Stimulated activated CD8-positive, alpha-beta memory T cell treated with anti-CD3 and anti-CD28 coated beads, Interleukin-15, amount 100 ng/mL, for 4 hours (primary cell): Measurements from ENCODE around the gene RS1.
A peak's percentile ranks its signal among the peaks of the same experiment; 100 is the strongest.

Experiments used
- DNase-seq, 2 donors: peaks; one replicate each; pipeline ENCODE4 v3.0.0-alpha.2; 2020; ENCODE audit warnings: low read depth in 2 of 2

RS1 gene

DNA sequence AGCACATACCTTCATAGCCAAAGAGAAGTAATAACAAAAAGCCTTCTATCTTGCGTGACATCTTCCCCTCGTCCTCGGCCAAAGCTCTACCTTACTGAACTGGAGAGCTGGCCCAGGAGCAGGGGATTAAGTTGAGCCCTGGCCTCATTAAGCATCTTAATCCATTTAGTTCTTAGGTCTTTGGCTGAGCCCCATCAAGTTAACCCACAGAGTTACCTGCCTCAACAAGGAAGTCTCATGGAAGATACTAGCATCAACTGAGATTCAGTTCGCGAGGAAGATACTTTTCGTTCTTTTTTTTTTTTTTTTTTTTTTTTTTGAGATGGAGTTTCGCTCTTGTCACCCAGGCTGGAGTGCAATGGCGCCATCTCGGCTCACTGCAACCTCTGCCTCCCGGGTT lies at the start of gene RS1:
Gene RS1, minus strand, starts transcription at position 101 of the 400 bp plus-strand sequence. Its CDS starts 40 bp downstream, at position 61.
- no peak for DNase-seq

DNA sequence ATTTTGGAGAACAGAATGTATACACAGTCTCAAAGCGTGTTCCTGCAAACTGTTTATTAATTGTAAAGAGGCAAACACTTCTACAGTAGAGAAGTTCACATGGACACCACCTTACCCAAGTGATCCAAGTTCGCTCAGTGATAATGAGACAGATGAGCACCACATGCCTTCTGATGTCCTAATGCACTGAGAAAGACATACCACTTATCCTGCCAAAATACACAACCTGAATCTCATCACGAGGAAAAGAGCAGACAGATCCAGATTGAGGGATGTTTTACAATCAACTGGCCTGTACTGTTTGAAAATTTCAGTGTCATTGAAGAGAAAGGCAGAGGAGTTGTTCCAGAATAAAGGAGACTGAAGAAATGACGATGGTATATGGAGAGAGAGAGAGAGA lies 47.9 kb upstream of the RS1 start:
- DNase-seq: no peak

DNA sequence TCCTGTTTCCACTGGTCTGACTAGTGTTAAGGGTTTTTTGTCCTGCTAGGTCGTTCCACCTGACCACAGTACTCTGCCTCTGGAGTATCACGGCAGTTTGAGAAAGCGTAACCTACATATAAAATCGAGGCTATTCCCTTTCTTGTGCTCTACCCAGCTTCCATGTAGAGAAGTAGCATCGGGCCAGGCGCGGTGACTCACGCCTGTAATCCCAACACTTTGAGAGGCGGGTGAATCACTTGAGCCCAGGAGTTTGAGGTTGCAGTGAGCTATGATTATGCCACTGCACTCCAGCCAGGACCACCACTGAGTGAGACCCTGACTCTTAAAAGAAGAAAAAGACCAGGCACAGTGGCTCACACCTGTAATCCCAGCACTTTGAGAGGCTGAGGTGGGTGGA lies 43.0 kb upstream of the RS1 start:
- no peak for DNase-seq

DNA sequence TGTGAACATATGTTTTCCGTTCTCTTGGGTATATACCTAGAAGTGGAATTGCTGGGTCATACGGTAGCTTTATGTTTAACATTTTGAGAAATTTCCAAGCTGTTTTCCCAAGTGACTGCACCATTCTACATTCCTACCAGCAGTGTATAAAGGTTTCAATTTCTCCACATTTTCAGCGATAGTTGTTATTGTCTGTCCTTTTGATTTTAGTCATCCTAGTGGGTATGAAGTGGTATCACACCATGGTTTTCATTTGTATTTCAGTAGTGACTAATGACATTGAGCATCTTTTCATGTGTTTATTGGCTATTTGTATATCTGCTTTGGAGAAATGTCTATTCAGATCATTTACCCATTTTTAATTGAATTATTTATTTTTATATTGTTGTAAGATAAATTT lies 37.9 kb upstream of the RS1 start:
- DNase-seq: no peak

DNA sequence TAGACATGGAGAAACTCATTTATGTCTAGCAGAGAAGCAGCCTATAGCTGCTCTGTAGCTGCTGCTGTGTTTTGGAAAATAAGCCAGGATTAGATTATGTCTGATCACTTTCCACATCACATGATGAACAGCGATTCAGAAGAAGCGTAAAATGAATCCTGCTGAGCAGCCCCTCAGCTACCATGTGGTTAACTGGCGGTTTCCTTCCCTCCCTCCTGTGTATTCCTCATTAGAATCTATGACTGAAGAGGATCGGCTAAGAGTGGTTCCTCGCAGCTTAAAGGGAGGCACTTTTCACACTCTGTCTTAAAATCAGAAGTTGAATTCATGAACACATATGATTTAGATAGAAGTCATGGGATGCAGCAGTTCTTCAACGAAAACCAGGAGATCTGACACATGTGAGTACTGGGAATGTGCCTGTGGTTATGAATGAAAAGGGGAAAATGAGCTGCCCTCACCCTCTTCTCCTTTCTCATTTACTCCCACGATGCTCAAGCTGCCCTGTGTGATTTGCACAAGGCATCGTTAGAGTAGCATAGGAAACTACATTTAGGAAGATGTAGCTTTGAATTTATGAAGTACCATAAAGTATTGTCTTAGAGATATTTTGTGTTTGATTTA lies 35.6 kb upstream of the RS1 start, which contains the start of gene PPEF1:
Gene PPEF1, plus strand, starts transcription at position 220 of the 624 bp plus-strand sequence. Its CDS starts 136 bp downstream, at position 356.
- DNase-seq: no peak

DNA sequence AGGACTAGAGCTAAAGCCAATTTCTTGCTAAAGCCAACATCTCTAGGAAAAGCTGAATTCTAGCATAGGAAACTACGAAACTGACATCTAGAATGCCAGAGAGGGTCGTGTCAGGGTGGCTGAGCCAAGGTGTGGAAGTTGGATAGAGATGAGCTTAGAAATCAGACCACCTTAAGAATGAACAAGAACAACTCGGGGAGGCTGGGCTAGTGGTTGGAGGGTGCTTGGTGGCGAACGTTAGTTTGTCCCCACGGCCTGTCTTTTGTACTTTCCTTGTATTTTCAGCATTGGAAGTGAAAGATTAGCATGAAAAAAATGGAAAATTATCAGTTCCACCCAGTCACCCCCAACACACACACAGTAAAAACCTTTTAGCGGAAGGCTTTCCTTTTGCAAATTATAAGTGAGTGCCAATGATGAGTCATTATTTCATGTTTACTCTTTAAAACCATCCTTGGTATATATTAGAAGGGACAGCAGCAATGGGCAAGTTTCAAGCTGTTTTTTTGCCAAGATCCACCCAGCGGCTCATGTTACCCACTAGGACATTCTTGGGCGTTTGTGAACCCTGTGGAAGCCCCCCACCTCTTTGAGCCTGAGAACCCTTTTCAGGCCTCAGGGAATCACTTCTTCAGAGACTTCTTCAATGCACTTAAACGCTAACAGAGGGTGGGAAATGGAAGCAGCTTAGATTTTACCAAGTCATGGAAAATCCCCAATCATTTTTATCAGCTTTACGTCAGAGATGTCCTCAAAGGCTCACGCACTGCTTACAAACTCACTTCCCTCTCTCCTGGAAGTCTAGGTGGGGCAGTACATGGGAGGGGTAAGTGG lies 30.7 kb upstream of the RS1 start:
- no peak for DNase-seq

DNA sequence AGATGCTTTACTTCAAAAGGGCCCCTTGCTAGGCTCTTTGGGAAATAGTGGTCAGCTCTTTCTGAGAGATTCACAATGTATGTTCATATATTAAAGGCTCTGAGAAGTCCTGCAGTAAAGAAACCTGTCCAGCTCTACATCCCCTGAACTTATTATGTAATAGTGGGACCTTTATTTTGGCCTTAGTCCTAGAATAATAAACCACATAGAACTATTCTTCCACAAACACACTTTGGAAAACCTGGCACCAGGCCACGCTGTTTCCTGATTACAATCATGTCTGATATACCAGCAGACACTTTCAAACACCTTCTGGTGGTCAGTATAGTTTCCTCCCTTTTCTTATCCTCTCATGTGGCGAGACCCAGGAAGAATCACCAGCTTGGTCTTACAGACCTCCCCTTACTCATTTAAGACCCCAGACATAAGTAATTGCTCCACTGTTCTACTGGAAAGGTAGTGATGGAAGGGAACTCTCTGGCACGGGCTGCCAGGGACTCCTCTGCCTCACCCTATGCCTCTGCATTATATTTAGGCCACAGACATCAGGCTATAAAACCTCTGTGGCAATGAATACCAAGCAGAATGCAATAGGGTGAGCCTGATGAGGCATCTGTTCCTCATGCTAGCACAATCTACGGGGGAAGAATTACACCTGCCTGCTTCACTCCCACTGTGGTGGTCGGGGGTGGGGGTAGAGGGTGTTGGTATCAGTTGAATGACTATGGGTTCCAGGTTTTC lies 29.9 kb upstream of the RS1 start:
- no peak for DNase-seq

DNA sequence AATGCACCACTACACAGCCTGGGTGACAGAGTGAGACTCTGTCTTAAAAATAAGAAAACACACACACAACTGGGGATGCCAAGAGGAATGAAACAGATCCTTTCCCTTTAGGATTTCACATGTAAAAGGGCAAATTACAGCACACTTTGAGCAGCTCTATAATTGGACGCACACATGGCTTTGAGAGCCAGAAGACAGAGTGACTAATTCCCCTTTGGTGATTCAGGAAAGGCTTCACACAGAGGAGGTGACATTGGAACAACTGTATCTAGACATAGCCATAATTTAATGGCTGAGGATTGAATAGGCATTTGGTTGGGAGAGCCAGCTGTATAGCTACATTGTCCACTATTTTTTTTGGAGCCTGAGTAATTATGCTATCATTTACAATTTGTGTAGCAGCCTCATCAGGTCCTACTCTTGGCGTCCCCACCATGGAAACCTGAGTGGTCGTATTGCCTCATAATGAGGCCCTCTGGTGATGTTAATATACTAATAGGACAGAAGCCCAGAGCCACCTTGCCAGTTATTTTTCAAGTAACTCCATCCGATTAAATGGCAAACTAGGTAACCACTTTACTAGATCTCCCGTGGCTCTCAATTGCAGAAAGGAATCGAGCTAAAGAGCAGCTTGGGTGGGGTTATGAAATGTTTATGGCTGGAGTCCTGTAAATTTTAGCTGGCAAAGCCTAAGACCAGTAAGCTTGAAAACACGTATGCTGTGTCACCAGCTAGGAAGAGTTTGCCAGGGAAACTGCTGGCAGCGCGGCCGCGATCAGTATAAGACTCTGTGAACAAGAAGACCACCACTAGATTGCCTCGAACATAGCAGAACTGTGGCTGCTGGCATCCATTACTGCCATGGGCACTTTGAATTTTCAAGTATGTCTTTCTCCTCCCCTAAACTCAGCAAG lies 27.1 kb upstream of the RS1 start:
- no peak for DNase-seq

DNA sequence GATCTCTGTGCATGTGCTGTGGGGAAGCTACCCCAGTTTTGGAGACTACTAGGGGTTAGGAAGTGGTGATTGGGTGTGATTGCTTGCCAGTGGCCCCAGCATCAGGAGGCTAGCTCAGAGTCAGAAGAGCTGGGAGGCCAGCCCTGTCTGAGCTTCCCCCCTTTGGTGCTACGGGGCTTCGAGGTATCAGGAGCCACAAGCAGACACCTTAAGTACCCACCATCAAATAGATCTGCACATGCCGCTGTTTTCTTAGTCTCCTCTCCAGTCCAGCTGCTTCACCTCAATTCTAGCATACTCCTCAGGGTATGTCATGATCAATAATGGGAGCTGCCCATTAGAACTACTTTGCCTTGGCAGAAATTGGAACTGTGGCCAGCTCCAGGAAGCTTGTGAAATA lies 24.7 kb upstream of the RS1 start:
- DNase-seq: no peak

DNA sequence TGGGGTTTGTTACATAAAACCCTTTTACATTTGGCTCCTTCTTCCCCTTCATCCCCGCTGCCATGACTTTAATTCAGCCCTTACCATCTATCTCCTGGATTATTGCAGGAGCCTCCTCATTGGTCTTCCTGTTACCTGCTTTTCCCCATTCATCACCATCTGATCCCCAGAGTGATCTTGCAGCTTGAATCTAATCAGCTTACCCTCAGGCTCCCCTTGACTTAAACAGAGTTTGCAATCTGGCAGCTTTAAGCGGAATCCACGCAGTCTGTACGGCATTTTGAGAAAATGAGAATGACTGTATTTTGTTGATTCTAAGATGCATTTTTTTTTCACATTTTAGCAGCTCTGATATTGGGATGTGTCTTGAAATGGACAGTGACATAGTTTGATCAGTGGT lies 20.6 kb upstream of the RS1 start:
- DNase-seq: no peak

DNA sequence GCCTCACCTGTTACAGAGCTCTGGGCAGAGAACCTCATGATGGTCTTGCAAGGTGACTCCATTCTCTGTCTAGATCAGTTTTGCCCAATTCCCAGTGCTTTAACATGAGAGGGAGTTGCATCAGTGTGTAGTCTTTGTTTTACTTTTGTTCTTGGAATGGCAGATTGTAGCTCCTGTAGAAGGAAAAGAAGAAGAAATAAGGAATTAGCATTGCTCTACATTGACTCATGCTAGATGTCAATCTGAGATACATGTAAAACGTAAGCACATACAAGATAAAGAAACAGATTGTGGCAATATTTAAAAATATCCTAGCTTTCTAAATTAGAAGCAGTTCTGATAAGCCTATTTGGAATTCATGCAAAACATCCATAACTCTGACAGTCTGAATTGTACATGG lies 19.5 kb upstream of the RS1 start:
- no peak for DNase-seq

DNA sequence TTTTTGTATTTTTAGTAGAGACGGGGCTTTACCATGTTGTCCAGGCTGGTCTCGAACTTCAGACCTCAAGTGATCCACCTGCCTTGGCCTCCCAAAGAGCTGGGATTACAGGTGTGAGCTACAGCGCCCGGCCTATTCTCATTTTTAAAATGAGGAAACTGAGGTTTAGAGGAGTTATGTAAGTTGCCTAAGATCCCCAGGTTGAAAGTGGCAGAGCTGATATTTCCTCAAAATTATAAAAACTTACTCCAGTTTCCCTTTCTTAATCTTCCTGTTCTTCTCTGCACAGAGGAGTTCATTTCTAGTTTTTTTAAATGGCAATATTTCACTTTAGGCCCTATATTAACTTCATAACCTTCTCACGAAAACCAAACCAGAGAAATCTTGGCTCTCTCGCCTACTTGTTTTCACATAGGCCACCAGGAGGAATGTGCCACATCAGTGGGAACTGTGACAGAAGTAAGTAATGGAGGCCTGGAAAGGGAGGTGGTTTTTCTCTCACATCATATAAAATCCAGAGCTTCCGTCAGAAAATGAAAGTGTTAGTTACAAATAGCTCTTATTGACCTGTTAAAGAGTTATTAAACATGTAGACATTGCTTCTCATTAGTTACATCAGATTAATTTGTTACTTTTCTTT lies 16.1 kb upstream of the RS1 start:
- DNase-seq: no peak

DNA sequence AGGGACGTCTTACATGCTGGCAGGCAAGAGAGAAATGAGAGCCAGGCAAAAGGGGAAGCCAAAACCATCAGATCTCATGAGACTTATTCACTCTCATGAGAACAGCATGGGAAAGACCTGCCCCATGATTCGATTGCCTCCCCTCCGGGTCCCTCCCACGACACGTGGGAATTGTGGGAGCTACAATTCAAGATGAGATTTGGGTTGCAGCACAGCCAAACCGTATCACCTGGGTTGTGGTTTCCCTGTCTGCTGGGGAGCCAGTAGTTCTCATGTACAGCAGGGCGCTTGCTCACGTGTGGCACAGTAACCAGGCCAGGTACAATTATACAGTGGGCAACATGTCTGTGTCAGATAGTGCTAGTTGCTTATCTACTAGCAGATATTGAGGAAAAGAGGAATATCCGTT lies 11.1 kb upstream of the RS1 start:
- DNase-seq: no peak

DNA sequence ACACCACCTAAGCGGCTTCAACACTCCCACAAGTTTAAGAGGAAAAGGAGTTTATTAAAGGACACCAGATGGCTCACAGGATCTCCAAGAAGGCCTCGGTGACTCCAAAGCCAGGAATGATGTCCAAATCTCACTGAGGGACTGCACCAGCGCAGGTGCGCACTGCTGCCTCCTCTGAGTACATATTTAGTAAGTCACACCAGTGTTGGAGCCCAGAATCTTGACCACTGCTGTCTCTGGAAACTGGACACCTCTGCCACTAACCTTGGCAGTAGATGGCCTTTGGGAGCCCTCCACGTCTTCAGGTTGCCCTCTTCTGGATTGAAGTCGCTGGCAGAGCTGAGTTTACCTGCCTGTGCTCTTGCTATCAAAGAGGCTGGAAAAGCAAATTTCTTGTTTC lies 10.1 kb upstream of the RS1 start:
- no peak for DNase-seq

DNA sequence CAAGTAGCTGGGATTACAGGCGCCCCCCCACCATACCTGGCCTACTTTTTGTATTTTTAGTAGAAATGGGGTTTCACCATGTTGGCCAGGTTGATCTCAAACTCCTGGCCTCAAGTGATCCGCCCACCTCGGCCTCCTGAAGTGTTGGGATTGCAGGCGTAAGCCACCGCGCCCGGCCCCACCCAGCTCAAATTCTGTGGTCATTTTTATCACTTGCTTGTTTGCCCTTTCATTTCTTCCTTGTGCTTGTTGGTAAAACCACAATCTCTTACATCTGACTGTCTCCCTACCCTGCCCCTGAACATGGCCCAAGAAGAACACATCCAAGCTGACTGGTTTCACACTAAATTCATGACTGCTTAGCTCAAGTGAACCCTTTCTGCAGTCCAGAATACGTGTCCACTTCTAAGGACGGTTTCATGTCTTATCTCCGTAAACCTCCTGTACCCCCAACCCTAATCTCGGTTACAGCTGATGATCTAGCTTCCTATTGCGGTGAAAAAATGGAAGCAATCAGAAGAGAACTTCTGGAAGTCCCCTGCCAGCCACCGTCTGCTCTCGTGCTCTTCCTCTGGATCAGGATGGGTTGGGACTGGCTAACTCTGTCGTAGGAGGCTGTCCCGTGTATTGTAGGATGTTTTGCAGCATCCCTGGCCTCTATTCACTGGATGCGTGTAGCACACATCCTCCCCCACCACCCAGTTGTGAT lies 5.4 kb upstream of the RS1 start:
- no peak for DNase-seq

DNA sequence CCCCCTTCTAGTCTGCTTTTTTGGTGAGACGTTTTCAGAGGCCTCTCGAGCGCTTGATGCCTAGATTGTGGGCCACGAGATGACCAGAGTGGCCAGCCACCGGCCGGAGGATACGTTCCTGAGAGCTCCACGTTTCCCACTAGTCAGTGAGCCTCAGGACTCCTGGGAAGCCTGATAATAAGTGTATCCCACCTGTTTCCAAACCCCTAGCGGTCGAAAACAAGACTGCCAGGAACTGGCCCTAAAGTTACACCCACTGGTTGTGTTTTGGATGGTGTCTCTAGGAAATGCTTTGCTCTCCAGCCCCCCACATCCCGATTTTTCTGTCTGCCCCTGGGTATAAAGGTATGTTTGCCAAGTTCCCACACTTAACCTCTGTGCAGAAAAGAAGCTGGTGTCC lies 4.6 kb upstream of the RS1 start:
- no peak for DNase-seq

DNA sequence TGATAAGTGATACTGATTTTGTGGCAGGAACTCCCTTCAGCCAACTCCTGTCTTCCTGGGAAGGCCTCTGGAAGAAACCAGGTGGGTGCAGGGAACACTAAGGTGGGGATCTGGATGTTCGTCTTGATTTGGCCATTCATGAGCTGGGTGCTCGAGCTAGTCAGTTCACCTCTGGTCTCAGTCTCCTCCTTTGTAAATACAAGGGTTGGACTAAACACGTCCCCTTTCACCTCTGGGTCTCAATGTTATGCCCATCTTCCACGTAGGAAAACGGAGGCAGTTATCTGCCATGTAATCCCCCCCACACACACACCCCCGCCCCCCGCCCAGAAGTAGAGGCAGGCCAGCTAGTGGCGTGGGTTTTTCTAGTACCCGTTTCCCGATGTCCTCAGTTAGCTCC lies 4.1 kb upstream of the RS1 start:
- DNase-seq: no peak

DNA sequence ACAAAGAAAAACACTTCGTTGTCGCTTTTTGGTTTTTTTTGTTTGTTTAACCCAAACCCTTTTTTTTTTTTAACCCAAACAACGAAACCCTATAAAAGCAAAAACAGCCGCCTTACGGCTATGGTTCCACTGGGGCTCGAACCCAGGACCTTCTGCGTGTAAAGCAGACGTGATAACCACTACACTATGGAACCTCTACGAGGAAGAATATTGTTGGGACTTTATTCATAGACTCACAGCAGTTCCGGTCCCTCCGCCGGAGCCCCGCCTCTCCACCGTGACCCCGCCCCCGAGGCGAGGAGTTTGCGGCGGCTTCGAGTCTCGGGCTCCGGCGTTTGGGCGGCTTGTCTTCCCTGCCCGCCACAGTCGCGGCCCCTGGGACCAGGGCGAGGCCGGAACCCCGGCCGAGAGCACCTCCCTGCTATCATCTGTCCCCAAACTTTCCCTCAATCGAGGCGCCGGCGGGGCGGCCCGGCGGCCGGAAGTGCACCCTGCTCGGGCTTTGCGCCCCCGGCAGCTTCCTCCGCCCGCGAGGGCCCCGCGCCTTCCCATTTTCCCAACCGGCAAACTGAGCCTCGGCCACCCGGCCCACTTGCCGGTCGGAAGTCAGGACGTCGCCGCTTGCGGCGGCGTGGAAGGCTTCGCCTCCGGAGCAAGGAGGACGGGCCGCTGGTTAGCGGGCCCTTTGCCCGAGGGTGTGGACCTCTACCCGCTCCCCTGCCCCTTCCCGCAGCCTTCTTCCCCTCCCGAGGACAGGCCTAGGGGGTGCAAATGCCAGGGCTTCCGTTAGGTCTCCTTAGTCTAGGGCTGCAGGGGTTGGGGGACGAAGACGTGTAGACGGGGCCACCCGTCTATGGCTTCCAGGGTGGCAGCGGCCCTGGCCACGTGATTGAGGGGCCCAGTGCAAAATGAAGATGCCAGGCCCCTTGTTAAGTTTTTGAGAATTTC lies 3.2 kb upstream of the RS1 start:
- DNase-seq: peak; percentile 55 to 57

DNA sequence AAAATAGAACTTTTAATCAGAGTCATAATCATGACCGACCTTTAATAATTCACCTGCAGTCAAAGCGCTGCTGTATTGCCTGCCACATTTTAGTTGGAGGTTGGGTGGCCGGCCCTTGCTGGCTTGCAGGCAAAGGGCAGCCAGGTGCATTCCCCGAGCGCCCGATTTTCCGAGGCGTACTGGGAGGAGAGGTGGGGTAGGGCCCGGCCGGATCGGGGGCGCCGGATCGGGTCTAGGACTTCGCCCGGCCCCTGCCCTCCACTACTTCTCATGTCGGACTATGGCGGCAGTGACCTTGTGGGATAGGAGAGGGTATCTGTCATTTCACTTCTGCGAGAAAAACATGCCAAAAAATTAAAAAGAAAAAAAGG lies 2.5 kb upstream of the RS1 start:
- no peak for DNase-seq
